Breast epithelium (tissue), 4 donors: Measurements from ENCODE around the gene LCAT. TPM values are rescaled to one million over a fixed set of nuclear protein-coding genes. Genes with fewer than 3 reads are reported as not detected.

ENCODE experiments used
- DNase-seq, 2 donors: peaks; one replicate each; pipeline ENCODE4 v3.0.0-alpha.2; 2019; ENCODE audit warnings: low spot score in 2 of 2
- H3K27ac ChIP-seq, 2 donors: fragments of 200-600 bp; sonication (generic) in 1 of 2; one replicate each; pipeline ENCODE4 v1.5.1; 2016 to 2019; ENCODE audit warnings: mild to moderate bottlenecking in 1 of 2
- H3K27me3 ChIP-seq, 2 donors: fragments of 200-600 bp; sonication (generic) in 1 of 2; one replicate each; pipeline versions ENCODE4 v1.5.1 to v1.6.0; 2017 to 2019; ENCODE audit warnings: control low read depth in 1 of 2, mild to moderate bottlenecking in 1 of 2
- H3K36me3 ChIP-seq: fragments of 200-600 bp; one replicate; pipeline ENCODE4 v1.5.1; 2019
- H3K4me1 ChIP-seq, 2 donors: fragments of 200-600 bp; sonication (generic); one replicate each; pipeline ENCODE4 v1.5.1; 2016 to 2019; ENCODE audit warnings: control low read depth in 1 of 2
- H3K4me3 ChIP-seq, 3 donors: fragments of 200-600 bp; sonication (generic); 1 replicate in 2 of 3; 2 replicates in 1 of 3; pipeline ENCODE4 v1.5.1; 2016 to 2019; ENCODE audit warnings: mild to moderate bottlenecking in 3 of 3, moderate library complexity in 2 of 3
- H3K9me3 ChIP-seq, 2 donors: fragments of 200-600 bp; sonication (generic) in 1 of 2; one replicate each; pipeline ENCODE4 v1.5.1; 2016 to 2019; ENCODE audit warnings: control low read depth in 1 of 2
- CTCF ChIP-seq, 3 donors: fragments of 450-650 bp; IDR thresholded peaks; one replicate each; pipeline ENCODE4 v1.5.1; 2016 to 2017; ENCODE audit warnings: antibody characterized with exemption in 3 of 3, mild to moderate bottlenecking in 3 of 3, moderate library complexity in 3 of 3
- POLR2A ChIP-seq: fragments of 450-650 bp; IDR thresholded peaks from one replicate; pipeline ENCODE4 v1.6.1; 2016; ENCODE audit warnings: antibody characterized with exemption, mild to moderate bottlenecking, moderate library complexity
- POLR2AphosphoS5 ChIP-seq, 3 donors: sonication (generic); formaldehyde crosslinking; IDR thresholded peaks; one replicate each; pipeline ENCODE4 v1.6.1; 2017; ENCODE audit warnings: antibody characterized with exemption in 3 of 3
- intact Hi-C: fragments of 100-400 bp; cut with DNase I; formaldehyde crosslinking; loops from one replicate; pipeline ENCODE4 v1.15.1; 2023; ENCODE audit warnings: low total_unique reads
- total RNA-seq, 3 donors: library from RNA; depleted of rRNA; stranded (reverse); fragments of >200 nt; gene quantifications; one replicate each; pipeline ENCODE4 v1.1.0, GENCODE V29; 2016

The LCAT gene
- total RNA-seq, 3 donors from 2014 or later = 11.8 to 18.6 (median 15.4) TPM

- Histone ChIP-seq H3K27ac (peak within 1 kb of the TSS; percentile 92 to 98), H3K36me3 (no peaks in the 10 kb centered on the region), H3K9me3 (no peaks in the 10 kb centered on the region), H3K4me3 (peak within 1 kb of the TSS; percentile 84 to 96 (median 89)), H3K27me3 (no peaks in the 10 kb centered on the region), H3K4me1 (peaks cover 0 to 10% of the 10 kb centered on the region in 2 donors)
- intact Hi-C loops = no loop called here
- peak; percentile 44 to 78 (median 65) for TF ChIP-seq POLR2AphosphoS5 (IDR thresholded peaks at IDR 0.05)
- no peak for TF ChIP-seq POLR2A
- peak; percentile 76 to 84 for DNase-seq
Observed at GRCh38 chr16:67968400-67969253, 24.7 kb upstream of the LCAT start, which contains the start of gene SLC12A4. Gene SLC12A4 (minus strand): TSS chr16:67968637. CDS start chr16:67968553, 84 bp downstream.

GRCh38 chr16:67967958-67968399 lies 24.1 kb upstream of the LCAT start:
- H3K4me1 ChIP-seq = peaks cover 4 to 14% of the 10 kb centered on the region in 2 donors
- H3K27me3 ChIP-seq = no peaks in the 10 kb centered on the region
- H3K4me3 ChIP-seq = peak overlapping the region; percentile 84 to 96 (median 89)
- H3K27ac ChIP-seq = peak overlapping the region; percentile 92 to 98
- H3K36me3 ChIP-seq = no peaks in the 10 kb centered on the region
- H3K9me3 ChIP-seq = no peaks in the 10 kb centered on the region
- TF ChIP-seq POLR2AphosphoS5 (IDR thresholded peaks at IDR 0.05) (no peak), CTCF (IDR thresholded peaks at IDR 0.05) (no peak), POLR2A (no peak)
- no peak for DNase-seq
- intact Hi-C loops = no loop called here

- no peak for TF ChIP-seq CTCF (IDR thresholded peaks at IDR 0.05)
- TF ChIP-seq POLR2AphosphoS5 (IDR thresholded peaks at IDR 0.05) = no peak
- no peak for TF ChIP-seq POLR2A
- H3K4me3 ChIP-seq = peak overlapping the region; percentile 84 to 96 (median 89)
- intact Hi-C loops = no loop called here
- no peaks in the 10 kb centered on the region for H3K36me3 ChIP-seq
- no peak for DNase-seq
- H3K27ac ChIP-seq = peak overlapping the region; percentile 92 to 98
- H3K9me3 ChIP-seq = no peaks in the 10 kb centered on the region
- peaks cover 8 to 20% of the 10 kb centered on the region in 2 donors for H3K4me1 ChIP-seq
- no peaks in the 10 kb centered on the region for H3K27me3 ChIP-seq
Observed at GRCh38 chr16:67967183-67967957, 23.4 kb upstream of the LCAT start.

GRCh38 chr16:67966549-67967182 lies 22.7 kb upstream of the LCAT start:
- Histone ChIP-seq H3K9me3 (no peaks in the 10 kb centered on the region), H3K36me3 (no peaks in the 10 kb centered on the region), H3K27ac (peak overlapping the region; percentile 92 to 98), H3K27me3 (no peaks in the 10 kb centered on the region), H3K4me1 (peaks cover 14 to 27% of the 10 kb centered on the region in 2 donors), H3K4me3 (peak overlapping the region; percentile 84 to 96 (median 89))
- TF ChIP-seq POLR2A = no peak
- TF ChIP-seq POLR2AphosphoS5 (IDR thresholded peaks at IDR 0.05) = no peak
- no peak for TF ChIP-seq CTCF (IDR thresholded peaks at IDR 0.05)
- intact Hi-C loops = no loop called here
- no peak for DNase-seq
